Epithelial cell of prostate (primary cell): ENCODE measurements around the gene TNXB.
"Not testable (repeated sequence)": the region's sequence is repeated elsewhere in the genome, so short reads cannot be mapped to it uniquely, and the experiment has no call there.

Source experiments
- DNase-seq: peaks from one replicate; pipeline ENCODE4 v3.0.0-alpha.2; 2011; ENCODE audit warnings: low read depth, low spot score
- H3K27ac ChIP-seq: fragments of 450-650 bp; 2 replicates; pipeline ENCODE4 v1.5.1; 2017; ENCODE audit warnings: mild to moderate bottlenecking

The TNXB gene

DNA sequence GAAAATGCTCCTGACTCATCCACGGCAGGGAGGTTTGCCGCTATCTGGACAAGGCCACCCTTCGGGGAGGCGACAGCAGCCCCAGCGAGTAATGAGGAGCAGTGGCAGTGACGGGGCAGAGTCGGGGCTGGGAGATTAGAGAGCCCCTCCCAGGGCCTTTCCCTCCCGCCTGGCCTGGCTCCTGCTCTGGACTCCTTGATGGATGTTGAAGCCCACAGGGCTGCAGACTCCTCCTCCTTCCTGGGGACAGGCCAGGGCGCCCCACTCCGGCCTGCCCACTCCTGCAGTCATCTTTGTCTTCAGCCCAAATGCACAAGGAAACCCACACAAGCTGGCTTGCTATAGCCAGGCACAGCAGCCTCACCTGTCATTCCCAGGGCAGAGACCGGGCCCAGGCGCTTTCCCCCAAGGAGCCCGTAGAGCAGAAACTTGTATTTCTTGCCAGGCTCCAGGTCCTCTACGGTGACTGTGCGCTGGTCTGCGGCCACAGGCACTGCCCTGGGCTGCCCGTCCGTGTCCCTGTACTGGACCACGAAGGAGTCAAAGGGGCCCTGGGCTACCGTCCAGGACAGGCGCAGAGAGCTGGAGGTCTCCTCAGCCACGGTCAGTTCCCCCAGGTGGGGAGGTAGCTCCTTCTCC, 63.2 kb downstream of the TNXB start:
- H3K27ac ChIP-seq, result no peak overlapping the region

DNA sequence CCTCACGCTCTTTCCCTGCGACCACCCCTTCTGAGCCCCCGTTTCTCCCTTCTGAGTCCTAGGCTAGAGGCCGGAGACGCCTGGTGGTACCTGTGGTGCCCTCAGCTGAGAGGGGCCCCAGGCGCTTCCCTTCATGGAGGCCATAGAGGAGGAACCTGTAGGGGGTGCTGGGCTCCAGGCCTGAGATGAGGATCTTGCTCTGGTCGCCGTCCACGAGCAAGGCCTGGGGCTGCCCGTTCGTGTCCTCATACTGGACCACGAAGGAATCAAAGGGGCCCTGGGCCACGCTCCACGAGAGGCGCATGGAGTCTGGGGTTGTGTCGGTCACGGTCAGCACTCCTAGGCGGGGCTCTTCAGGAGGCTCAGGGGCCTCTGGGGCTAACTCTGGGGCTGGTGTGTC, 64.2 kb downstream of the TNXB start:
- not testable (repeated sequence) for DNase-seq, H3K27ac ChIP-seq

More for the DNA sequence above, 63.2 kb downstream of the TNXB start:
- DNase-seq, result no peak

DNA sequence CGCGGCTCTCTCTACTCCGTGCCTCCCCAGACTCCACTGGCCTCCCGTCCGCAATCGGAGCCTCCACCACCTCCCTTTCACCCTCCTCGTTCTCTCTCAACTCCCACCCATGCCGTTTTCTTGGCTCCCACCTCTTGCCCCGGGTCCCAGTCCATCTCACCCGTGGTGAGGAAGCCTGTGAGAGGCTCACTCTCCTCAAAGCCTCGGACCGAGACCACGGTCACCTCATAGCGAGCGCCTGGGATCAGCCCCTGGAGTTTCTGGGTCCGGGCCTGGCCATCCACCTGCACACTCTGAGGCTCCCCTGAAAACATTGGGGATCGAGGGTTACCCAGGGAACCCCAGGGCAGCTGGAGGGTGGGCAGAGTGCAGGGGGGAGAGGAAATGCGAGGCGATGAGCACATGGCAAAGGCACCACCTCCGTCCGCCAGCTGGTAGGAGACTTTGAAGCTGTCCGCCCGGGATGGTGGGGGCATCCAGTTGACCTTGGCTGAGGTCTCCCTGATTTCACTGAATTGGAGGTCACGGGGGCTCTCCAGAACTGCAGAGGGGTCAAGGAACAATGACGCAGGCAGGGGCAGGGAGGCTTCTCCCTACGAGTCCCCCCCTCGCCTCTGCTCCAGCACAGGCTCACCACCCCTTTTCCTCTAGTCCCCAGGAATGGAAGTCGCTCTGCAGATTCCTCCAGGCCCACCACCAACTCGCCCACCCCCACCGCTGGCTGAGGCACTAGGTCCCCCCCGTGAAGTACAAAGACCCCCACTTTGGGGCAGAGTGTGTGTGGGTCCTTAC, 65.4 kb downstream of the TNXB start:
- not testable (repeated sequence) for H3K27ac ChIP-seq, DNase-seq

DNA sequence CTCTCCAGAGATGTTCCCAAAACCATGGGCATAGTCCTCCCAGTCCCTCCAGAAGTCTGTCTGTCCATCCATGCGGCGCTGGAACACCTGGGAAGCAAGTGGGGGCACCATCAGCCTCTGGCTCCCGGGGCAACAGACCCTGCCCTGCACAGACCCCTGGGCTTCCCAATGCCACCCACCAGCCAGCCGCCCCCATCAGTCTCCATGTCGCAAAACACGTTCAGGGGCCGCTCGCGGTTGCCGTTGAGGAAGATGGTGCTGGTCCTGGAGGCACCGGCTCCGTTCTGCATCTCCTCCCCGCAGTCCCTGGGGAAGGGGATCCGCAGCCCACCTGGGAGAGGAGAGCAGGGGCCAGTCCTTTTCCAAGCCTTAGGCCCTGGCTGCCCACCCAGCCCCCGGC, 66.9 kb downstream of the TNXB start:
- DNase-seq, H3K27ac ChIP-seq: not testable (repeated sequence)

DNA sequence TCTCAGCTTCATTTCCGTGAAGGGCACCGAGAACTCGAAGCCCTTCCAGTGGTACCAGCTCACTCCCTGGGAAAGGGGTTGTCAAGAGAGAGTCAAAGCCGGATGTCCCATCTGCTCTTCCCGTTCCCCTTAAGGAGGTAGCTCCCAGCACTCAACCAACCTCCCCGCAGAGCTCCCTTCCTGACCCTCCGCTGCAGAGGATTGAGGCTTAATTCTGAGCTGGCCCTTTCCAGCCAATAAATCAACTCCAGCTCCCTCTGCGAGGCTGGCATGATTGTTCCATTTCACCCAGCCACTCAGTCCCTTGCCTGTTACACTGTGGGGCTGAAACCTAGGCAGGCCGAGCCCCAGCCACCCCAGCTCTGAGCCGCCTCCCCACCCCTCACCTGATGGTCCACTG, 67.8 kb downstream of the TNXB start:
- not testable (repeated sequence) for DNase-seq, H3K27ac ChIP-seq

DNA sequence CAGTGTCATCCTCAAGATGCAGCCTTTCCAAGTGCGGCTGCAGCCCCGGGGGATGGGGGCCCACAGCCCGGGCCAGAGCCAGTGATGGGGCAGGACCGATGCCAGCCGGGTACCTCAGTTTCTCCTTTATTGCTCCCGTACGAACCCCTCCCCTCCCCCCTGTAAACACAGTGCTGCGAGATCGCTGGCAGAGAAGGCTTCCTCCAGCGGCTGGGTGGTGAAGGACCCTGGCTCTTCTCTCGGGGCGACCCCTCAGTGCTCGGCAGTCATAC, 68.2 kb downstream of the TNXB start:
- not testable (repeated sequence) for DNase-seq

DNA sequence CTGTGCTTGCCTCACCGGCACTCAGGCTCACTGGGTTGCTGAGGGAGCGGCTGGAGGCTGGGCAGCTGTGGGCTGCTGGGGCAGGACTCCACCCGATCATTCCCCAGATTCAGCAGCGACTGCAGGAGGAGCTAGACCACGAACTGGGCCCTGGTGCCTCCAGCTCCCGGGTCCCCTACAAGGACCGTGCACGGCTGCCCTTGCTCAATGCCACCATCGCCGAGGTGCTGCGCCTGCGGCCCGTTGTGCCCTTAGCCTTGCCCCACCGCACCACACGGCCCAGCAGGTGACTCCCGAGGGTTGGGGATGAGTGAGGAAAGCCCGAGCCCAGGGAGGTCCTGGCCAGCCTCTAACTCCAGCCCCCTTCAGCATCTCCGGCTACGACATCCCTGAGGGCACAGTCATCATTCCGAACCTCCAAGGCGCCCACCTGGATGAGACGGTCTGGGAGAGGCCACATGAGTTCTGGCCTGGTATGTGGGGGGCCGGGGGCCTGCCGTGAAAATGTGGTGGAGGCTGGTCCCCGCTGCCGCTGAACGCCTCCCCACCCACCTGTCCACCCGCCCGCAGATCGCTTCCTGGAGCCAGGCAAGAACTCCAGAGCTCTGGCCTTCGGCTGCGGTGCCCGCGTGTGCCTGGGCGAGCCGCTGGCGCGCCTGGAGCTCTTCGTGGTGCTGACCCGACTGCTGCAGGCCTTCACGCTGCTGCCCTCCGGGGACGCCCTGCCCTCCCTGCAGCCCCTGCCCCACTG, 68.7 kb downstream of the TNXB start:
- H3K27ac ChIP-seq, DNase-seq: not testable (repeated sequence)

More for the DNA sequence above, 68.2 kb downstream of the TNXB start:
- not testable (repeated sequence) for H3K27ac ChIP-seq

DNA sequence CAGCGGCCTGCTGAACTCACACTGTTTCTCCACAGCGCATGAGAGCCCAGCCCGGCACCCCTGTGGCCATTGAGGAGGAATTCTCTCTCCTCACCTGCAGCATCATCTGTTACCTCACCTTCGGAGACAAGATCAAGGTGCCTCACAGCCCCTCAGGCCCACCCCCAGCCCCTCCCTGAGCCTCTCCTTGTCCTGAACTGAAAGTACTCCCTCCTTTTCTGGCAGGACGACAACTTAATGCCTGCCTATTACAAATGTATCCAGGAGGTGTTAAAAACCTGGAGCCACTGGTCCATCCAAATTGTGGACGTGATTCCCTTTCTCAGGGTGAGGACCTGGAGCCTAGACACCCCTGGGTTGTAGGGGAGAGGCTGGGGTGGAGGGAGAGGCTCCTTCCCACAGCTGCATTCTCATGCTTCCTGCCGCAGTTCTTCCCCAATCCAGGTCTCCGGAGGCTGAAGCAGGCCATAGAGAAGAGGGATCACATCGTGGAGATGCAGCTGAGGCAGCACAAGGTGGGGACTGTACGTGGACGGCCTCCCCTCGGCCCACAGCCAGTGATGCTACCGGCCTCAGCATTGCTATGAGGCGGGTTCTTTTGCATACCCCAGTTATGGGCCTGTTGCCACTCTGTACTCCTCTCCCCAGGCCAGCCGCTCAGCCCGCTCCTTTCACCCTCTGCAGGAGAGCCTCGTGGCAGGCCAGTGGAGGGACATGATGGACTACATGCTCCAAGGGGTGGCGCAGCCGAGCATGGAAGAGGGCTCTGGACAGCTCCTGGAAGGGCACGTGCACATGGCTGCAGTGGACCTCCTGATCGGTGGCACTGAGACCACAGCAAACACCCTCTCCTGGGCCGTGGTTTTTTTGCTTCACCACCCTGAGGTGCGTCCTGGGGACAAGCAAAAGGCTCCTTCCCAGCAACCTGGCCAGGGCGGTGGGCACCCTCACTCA, 69.5 kb downstream of the TNXB start:
- not testable (repeated sequence) for DNase-seq

DNA sequence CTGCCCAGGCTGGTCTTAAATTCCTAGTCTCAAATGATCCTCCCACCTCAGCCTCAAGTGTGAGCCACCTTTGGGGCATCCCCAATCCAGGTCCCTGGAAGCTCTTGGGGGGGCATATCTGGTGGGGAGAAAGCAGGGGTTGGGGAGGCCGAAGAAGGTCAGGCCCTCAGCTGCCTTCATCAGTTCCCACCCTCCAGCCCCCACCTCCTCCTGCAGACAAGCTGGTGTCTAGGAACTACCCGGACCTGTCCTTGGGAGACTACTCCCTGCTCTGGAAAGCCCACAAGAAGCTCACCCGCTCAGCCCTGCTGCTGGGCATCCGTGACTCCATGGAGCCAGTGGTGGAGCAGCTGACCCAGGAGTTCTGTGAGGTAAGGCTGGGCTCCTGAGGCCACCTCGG, 70.3 kb downstream of the TNXB start:
- H3K27ac ChIP-seq, DNase-seq: not testable (repeated sequence)

More for the DNA sequence above, 69.5 kb downstream of the TNXB start:
- H3K27ac ChIP-seq, result not testable (repeated sequence)

DNA sequence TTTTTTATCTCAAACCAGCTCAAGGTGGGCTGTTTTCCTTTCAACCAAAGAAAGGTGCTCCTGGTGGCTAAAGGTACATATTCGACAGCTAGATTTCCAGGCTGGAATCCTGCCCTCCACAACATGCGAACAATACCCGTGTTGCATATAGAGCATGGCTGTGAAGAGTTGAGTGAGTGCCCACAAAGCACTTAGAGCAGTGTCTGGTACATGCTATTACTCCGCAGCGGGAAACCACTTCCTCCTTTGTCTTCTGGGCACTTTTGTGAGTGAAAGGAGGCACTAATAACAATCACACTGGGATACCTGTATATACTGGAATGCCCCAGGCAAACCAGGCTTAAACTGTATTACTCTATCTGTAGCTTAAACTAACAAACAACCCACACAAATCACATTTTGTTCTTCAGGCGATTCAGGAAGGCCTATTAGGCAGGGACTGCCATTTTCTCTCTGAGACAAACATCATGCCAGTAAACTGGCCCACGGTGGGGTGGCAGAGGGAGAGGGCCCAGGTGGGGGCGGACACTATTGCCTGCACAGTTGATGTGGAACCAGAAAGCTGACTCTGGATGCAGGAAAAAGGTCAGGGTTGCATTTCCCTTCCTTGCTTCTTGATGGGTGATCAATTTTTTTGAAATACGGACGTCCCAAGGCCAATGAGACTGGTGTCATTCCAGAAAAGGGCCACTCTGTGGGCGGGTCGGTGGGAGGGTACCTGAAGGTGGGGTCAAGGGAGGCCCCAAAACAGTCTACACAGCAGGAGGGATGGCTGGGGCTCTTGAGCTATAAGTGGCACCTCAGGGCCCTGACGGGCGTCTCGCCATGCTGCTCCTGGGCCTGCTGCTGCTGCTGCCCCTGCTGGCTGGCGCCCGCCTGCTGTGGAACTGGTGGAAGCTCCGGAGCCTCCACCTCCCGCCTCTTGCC, 71.3 kb downstream of the TNXB start, which contains the start of gene CYP21A2:
Gene CYP21A2 (plus strand): TSS at position 818 of the 927 bp plus-strand sequence. CDS start 8 bp downstream, at position 826.
- not testable (repeated sequence) for H3K27ac ChIP-seq, DNase-seq

DNA sequence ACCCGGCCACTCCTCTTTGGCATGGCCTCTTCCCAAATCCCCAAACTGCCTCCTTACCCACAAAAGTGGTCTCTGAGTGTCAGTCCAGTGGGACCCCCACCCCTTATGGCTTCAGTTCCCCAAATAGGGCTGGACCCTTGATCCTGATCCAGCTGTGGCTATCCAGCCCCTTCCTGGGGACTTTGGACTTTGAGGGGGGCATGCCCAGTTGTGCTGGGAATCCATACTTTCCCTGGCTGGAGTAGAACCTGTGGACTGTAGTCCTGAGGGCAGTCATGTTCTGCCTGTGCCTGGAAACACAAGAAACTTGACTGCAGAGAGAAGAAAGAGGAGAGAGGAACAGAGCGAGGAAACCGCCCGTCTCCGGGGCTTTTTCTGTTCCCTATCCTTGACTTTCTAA, 72.0 kb downstream of the TNXB start:
- not testable (repeated sequence) for H3K27ac ChIP-seq, DNase-seq

DNA sequence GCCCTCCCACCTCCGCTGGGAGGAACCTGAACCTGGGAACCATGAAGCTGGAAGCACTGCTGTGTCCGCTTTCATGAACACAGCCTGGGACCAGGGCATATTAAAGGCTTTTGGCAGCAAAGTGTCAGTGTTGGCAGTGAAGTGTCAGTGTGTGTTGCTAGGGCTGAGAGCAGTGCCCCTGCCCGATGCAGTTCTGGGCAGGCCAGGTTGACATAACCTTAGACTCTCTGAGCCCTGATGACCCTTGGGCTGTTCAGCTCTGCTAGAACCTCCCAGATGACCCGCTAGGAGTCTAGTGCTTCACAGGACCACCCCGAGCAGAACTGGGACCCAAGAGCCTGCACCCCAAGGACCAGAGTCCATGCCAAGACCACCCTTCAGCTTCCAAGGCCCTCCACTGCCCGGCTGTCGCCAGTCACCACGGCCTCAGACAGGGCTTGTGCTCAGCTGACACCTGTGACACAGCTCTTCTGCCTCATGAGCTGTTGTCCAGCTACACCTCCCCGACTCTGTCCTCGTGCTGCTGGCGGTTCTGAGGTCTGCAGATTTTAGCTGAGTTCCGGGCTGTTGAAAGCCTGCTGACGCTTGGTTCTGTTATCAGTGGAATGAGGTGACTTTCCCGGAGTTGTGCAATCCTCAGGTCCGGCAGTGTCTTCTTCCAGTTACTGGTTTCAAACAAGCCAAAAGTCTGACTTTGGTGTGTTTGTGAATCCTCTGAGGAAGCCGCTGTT, 73.7 kb downstream of the TNXB start:
- H3K27ac ChIP-seq, DNase-seq: not testable (repeated sequence)

DNA sequence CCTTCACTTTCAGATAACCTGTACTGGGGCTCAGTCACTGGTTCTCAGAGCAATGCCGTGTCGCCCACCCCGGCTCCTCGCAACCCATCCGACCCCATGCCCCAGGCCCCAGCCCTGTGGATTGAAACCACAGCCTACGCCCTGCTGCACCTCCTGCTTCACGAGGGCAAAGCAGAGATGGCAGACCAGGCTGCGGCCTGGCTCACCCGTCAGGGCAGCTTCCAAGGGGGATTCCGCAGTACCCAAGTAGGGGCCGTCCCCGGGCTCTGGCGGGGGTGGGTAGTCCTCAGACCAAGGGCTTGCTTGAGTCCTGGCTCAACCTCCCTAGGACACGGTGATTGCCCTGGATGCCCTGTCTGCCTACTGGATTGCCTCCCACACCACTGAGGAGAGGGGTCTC, 79.6 kb downstream of the TNXB start:
- not testable (repeated sequence) for H3K27ac ChIP-seq, DNase-seq

DNA sequence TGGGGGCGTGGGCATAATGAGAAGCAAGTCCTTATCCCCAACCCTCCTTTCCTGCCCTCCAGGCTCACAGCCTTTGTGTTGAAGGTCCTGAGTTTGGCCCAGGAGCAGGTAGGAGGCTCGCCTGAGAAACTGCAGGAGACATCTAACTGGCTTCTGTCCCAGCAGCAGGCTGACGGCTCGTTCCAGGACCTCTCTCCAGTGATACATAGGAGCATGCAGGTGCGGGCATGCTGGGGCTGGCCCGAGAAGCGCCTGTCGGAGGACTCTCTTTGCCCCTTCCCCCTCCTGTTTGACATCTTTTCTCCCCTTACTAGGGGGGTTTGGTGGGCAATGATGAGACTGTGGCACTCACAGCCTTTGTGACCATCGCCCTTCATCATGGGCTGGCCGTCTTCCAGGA, 80.5 kb downstream of the TNXB start:
- not testable (repeated sequence) for DNase-seq, H3K27ac ChIP-seq

DNA sequence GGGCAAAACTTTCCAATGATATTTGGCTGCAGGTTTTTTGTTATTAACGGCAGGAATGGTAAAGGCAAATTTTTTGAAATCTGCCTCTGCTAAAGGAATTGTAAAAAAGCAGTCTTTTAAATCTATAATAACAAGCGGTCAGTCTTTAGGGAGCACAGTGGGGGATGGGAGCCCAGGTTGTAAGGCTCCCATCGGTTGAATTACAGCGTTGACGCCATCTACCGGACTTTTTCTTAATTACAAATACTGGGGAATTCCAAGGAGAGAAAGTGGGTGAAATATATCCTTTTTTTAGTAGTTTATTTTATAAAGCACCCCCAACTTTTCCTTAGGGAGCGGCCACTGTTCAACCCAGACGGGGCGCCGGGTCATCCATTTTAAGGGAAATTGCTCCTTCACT, 87.0 kb downstream of the TNXB start:
- DNase-seq, H3K27ac ChIP-seq: not testable (repeated sequence)

DNA sequence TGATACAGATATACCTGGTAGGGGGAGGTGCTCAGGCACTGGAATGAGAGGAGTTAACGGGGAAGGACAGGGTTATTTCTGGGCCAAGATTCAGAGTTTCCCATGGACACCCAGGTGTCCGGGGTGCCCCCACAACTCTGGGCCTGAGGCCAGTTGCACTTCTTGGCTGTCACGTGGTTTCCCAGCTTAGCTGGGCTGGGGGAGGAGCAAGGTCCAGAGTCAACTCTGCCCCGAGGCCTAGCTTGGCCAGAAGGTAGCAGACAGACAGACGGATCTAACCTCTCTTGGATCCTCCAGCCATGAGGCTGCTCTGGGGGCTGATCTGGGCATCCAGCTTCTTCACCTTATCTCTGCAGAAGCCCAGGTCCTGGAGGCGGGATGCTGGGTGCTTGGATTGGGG, 94.6 kb downstream of the TNXB start, which contains the start of gene C4B:
Gene C4B (plus strand): TSS at position 249 of the 400 bp plus-strand sequence. CDS start 51 bp downstream, at position 300.
- DNase-seq, H3K27ac ChIP-seq: not testable (repeated sequence)

DNA sequence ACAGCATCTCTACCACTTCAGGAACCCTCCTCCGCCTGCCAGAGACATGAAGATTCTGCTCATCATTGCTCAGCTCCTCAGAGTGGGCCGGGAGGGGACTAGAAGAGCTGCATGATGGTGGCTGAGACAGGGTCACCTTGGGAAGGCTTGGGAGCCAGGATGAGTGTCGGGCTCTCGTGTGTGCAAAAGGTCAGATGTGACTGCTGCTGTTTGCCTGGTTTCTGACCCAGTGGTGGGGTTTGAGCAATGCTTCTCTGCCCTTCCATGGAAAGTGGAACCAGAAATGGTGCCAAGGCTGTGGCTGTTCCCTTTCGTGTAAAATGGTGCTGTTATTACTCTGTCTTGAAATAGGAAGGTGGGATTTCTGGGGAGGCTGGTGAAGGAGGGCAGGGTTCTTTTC, 95.4 kb downstream of the TNXB start:
- not testable (repeated sequence) for H3K27ac ChIP-seq, DNase-seq
